ENCODE measurements around the gene DLEC1.

Gene DLEC1

GRCh38 chr3:38108649-38109579, 69.9 kb downstream of the DLEC1 start:
- H3K4me3 Mint-ChIP-seq = no peak overlapping the region
- H3K4me1 Mint-ChIP-seq = no peaks in the 10 kb centered on the region
- H3K27ac Mint-ChIP-seq = no peak overlapping the region
- H3K36me3 Mint-ChIP-seq (ENCODE audit: low read depth) = no peaks in the 10 kb centered on the region
- H3K9me3 Mint-ChIP-seq = peaks cover 11% of the 10 kb centered on the region
- H3K27me3 Mint-ChIP-seq (ENCODE audit: low read depth) = no peaks in the 10 kb centered on the region
- TF ChIP-seq CTCF (IDR thresholded peaks at IDR 0.05; ENCODE audit: unreplicated experiment in 3 of 3) = no peak

GRCh38 chr3:38109580-38110313, 70.7 kb downstream of the DLEC1 start:
- H3K27me3 Mint-ChIP-seq (ENCODE audit: low read depth) = no peaks in the 10 kb centered on the region
- no peaks in the 10 kb centered on the region for H3K36me3 Mint-ChIP-seq (ENCODE audit: low read depth)
- no peak for TF ChIP-seq CTCF (IDR thresholded peaks at IDR 0.05; ENCODE audit: unreplicated experiment in 3 of 3)
- H3K27ac Mint-ChIP-seq = no peak overlapping the region
- H3K4me1 Mint-ChIP-seq = no peaks in the 10 kb centered on the region
- H3K4me3 Mint-ChIP-seq = no peak overlapping the region
- peaks cover 11% of the 10 kb centered on the region for H3K9me3 Mint-ChIP-seq

- H3K36me3 Mint-ChIP-seq (ENCODE audit: low read depth) = no peaks in the 10 kb centered on the region
- H3K9me3 Mint-ChIP-seq = peaks cover 7% of the 10 kb centered on the region
- no peaks in the 10 kb centered on the region for H3K4me1 Mint-ChIP-seq
- H3K27ac Mint-ChIP-seq = no peak overlapping the region
- H3K27me3 Mint-ChIP-seq (ENCODE audit: low read depth) = no peaks in the 10 kb centered on the region
- no peak for TF ChIP-seq CTCF (IDR thresholded peaks at IDR 0.05; ENCODE audit: unreplicated experiment in 3 of 3)
- H3K4me3 Mint-ChIP-seq = no peak overlapping the region
These were observed 71.5 kb downstream of the DLEC1 start for GRCh38 chr3:38110314-38111050.

- Mint-ChIP-seq H3K36me3 (ENCODE audit: low read depth) (no peaks in the 10 kb centered on the region), H3K27me3 (ENCODE audit: low read depth) (no peaks in the 10 kb centered on the region), H3K4me1 (no peaks in the 10 kb centered on the region), H3K9me3 (peaks cover 3% of the 10 kb centered on the region), H3K4me3 (no peak overlapping the region), H3K27ac (no peak overlapping the region)
- no peak for TF ChIP-seq CTCF (IDR thresholded peaks at IDR 0.05; ENCODE audit: unreplicated experiment in 3 of 3)
These were observed 72.2 kb downstream of the DLEC1 start for GRCh38 chr3:38111201-38111600.

GRCh38 chr3:38111696-38112377, 72.8 kb downstream of the DLEC1 start:
- H3K27me3 Mint-ChIP-seq (ENCODE audit: low read depth) = no peaks in the 10 kb centered on the region
- no peak overlapping the region for H3K4me3 Mint-ChIP-seq
- no peak overlapping the region for H3K27ac Mint-ChIP-seq
- H3K36me3 Mint-ChIP-seq (ENCODE audit: low read depth) = no peaks in the 10 kb centered on the region
- peaks cover 3% of the 10 kb centered on the region for H3K9me3 Mint-ChIP-seq
- TF ChIP-seq CTCF (IDR thresholded peaks at IDR 0.05; ENCODE audit: unreplicated experiment in 3 of 3) = no peak
- H3K4me1 Mint-ChIP-seq = no peaks in the 10 kb centered on the region
